Left ventricle myocardium inferior (tissue), 1 donor: ENCODE measurements around the gene PALM3. TPM values are rescaled to one million over a fixed set of nuclear protein-coding genes. Genes with fewer than 3 reads are reported as not detected.
"Not testable (repeated sequence)": the region's sequence is repeated elsewhere in the genome, so short reads cannot be mapped to it uniquely, and the experiment has no call there.

Experiments
- DNase-seq: peaks from one replicate; pipeline ENCODE4 v3.0.0-alpha.2; 2020
- H3K27ac ChIP-seq: fragments of 200-600 bp; replicated peaks from 2 replicates; pipeline ENCODE4 v1.8.0; 2021
- H3K27me3 ChIP-seq: fragments of 200-600 bp; 2 replicates; pipeline ENCODE4 v1.8.0; 2021; ENCODE audit warnings: low read depth
- H3K36me3 ChIP-seq: fragments of 200-600 bp; 2 replicates; pipeline ENCODE4 v1.8.0; 2021
- H3K4me1 ChIP-seq: fragments of 200-600 bp; 2 replicates; pipeline ENCODE4 v1.8.0; 2021
- H3K4me3 ChIP-seq: fragments of 200-600 bp; 2 replicates; pipeline ENCODE4 v1.8.0; 2021; ENCODE audit warnings: mild to moderate bottlenecking, moderate library complexity
- H3K9me3 ChIP-seq: fragments of 200-600 bp; replicated peaks from 2 replicates; pipeline ENCODE4 v1.8.0; 2021
- intact Hi-C: fragments of 100-400 bp; cut with micrococcal nuclease; formaldehyde crosslinking; loops from one replicate; pipeline ENCODE4 v1.11.0; 2022
- total RNA-seq: library from RNA; stranded (reverse); fragmentation: NEBNext Ultra II Directional; extraction: Animal tissue kit (Norgen Biotek cat#: 25700); gene quantifications from one replicate; pipeline ENCODE4 v1.2.1, GENCODE V29; 2021
- TF ChIP-seq, protein P1 (sequence below): fragments of 200-600 bp; IDR thresholded peaks from 2 replicates; pipeline ENCODE4 v1.8.0; 2021; ENCODE audit warnings: antibody characterized with exemption, mild to moderate bottlenecking, borderline replicate concordance
- donor health status: DM: no; HTN: yes; CAD: no; lungs with severe emphysema.

Gene PALM3
- total RNA-seq, 1 donor from 2014 or later, result 0.38 TPM

DNA sequence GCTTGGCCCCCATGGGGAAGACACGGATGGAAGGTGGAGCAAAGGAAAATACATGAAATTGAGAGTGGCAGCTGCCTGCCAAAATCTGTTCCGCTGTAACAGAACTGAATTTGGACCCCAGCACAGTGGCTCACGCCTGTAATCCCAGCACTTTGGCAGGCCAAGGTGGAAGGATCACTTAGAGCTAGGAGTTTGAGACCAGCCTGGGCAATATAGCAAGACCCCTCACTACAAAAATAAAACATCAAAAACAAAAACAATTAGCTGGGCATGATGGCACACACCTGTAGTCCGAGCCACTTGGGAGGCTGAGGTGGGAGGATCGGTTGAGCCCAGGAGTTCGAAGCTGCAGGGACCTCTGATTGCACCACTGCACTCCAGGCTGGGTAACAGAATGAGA is 9.4 kb downstream of the PALM3 start:
- Histone ChIP-seq H3K4me3 (no peak overlapping the region), H3K36me3 (peaks cover 10% of the 10 kb centered on the region), H3K4me1 (peaks cover 4% of the 10 kb centered on the region), H3K27ac (no peak overlapping the region), H3K27me3 (peaks cover 10% of the 10 kb centered on the region), H3K9me3 (peaks cover 10% of the 10 kb centered on the region)
- DNase-seq, result no peak
- TF ChIP-seq, protein P1, sequence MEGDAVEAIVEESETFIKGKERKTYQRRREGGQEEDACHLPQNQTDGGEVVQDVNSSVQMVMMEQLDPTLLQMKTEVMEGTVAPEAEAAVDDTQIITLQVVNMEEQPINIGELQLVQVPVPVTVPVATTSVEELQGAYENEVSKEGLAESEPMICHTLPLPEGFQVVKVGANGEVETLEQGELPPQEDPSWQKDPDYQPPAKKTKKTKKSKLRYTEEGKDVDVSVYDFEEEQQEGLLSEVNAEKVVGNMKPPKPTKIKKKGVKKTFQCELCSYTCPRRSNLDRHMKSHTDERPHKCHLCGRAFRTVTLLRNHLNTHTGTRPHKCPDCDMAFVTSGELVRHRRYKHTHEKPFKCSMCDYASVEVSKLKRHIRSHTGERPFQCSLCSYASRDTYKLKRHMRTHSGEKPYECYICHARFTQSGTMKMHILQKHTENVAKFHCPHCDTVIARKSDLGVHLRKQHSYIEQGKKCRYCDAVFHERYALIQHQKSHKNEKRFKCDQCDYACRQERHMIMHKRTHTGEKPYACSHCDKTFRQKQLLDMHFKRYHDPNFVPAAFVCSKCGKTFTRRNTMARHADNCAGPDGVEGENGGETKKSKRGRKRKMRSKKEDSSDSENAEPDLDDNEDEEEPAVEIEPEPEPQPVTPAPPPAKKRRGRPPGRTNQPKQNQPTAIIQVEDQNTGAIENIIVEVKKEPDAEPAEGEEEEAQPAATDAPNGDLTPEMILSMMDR, result no peak
- intact Hi-C loops, result no loop called here

DNA sequence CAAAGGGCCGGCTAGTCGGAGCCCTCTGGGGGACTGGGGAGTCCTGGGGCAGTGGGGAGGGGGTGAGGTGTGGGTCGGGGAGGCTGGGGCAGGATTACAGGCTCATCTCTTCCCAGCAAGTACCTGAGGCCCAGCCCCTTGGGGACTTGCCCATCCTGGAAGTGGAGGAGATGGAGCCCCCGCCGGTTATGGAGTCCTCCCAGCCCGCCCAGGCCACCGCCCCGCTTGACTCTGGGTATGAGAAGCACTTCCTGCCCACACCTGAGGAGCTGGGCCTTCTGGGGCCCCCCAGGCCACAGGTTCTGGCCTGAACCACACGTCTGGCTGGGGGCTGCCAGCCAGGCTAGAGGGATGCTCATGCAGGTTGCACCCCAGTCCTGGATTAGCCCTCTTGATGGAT is 9.9 kb downstream of the PALM3 start:
- intact Hi-C loops, result no loop called here
- no peaks in the 10 kb centered on the region for H3K4me1 ChIP-seq
- peaks cover 10% of the 10 kb centered on the region for H3K9me3 ChIP-seq
- peaks cover 6% of the 10 kb centered on the region for H3K27me3 ChIP-seq
- H3K27ac ChIP-seq, result no peak overlapping the region
- TF ChIP-seq, protein P1, result no peak
- H3K36me3 ChIP-seq, result peaks cover 10% of the 10 kb centered on the region
- no peak overlapping the region for H3K4me3 ChIP-seq
- no peak for DNase-seq

DNA sequence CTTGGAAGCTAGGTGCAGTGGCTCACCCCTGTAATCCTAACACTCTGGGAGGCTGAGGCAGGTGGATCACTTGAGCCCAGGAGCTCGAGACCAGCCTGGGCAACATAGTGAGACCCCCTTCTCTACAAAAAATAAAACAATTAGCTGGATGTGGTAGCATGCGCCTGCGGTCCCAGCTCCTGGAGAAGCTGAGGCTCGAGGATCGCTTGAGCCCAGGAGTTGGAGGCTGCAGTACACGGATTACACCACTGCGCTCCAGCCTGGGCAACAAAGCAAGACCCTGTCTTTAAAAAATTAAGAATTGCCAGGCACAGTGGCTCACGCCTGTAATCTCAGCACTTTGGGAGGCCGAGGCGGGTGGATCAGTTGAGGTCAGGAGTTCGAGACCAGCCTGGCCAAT is 10.9 kb downstream of the PALM3 start:
- H3K9me3 ChIP-seq, H3K4me1 ChIP-seq, H3K36me3 ChIP-seq, intact Hi-C loops, H3K27me3 ChIP-seq, DNase-seq, H3K4me3 ChIP-seq, H3K27ac ChIP-seq: not testable (repeated sequence)

DNA sequence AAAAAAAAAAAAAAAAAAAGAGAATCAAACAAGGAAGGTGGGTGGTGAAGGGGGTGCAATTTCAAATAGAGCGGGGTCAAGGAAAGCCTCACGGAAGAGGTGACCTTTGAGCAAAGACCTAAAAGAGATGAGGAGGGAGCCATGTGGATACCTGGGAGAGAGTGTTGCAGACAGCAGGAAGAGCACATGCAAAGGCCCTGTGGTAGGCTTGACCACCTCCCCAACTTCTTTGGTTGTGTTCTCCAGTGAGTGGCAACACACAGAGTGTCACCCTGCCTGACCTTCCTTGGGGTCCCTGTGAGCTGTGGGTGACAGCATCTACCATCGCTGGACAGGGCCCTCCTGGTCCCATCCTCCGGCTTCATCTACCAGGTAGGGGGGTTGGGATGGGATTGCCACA is 11.4 kb downstream of the PALM3 start:
- Histone ChIP-seq H3K4me3 (no peak overlapping the region), H3K27me3 (no peaks in the 10 kb centered on the region), H3K9me3 (peaks cover 10% of the 10 kb centered on the region), H3K4me1 (no peaks in the 10 kb centered on the region), H3K27ac (no peak overlapping the region), H3K36me3 (peaks cover 10% of the 10 kb centered on the region)
- TF ChIP-seq, protein P1, result no peak
- intact Hi-C loops, result no loop called here
- DNase-seq, result no peak

DNA sequence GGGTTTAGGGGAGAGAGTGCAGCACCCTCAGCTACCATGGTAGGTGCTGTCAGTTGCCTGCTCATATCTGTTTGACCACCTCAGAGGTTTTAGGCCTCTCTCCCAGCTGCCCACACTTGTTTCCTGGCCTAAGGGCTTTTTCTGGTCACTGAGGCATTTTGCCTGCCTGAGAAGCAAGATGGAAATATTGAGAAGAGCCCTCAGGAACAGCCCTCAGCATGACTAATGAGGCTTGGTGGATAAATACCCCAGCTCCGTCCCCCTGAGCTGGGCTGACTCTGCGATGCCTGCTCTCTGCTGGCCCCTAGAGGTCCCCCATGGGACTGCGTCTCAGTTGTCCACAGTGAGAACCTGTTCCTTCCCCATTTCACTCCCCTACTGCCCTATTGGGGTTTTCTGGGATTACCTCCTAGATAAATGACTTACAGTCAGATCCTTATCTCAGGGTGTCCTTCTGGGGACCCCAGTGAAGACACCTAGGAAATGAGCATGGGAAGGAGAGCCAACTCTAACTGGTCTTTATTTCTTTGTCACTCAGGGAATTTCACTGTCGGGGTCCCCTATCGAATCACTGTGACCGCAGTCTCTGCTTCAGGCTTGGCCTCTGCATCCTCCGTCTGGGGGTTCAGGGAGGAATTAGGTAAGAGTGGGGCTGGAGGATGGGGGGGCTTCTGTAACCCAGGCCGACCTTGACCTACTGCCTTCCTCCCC is 13.3 kb downstream of the PALM3 start:
- DNase-seq, result peak; percentile 44
- Histone ChIP-seq H3K9me3 (peaks cover 10% of the 10 kb centered on the region), H3K27me3 (no peaks in the 10 kb centered on the region), H3K36me3 (peaks cover 10% of the 10 kb centered on the region), H3K4me3 (no peak overlapping the region), H3K27ac (no peak overlapping the region), H3K4me1 (no peaks in the 10 kb centered on the region)
- TF ChIP-seq, protein P1, result peak; percentile 85
- intact Hi-C loops, result no loop called here

DNA sequence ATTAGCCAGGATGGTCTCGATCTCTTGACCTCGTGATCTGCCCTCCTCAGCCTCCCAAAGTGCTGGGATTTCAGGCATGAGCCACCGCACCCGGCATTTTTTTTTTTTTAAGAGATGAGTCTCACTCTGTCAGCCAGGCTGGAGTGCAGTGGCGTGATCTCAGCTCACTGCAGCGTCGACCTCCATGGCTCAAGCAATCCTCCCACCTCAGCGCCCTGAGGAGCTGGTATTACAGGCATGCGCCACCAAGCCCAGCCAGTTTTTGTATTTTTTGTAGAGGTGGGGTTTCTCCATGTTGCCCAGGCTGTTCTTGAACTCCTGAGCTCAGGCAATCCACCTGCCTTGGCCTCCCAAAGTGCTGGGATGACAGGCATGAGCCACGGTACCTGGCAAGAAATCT is 14.0 kb downstream of the PALM3 start:
- intact Hi-C loops, DNase-seq, H3K36me3 ChIP-seq, H3K9me3 ChIP-seq, H3K4me1 ChIP-seq, H3K27ac ChIP-seq, H3K27me3 ChIP-seq, H3K4me3 ChIP-seq: not testable (repeated sequence)
